Gastrocnemius medialis (tissue), 4 donors: Measurements from ENCODE around the gene NKX6-2. TPM values are rescaled to one million over a fixed set of nuclear protein-coding genes. Genes with fewer than 3 reads are reported as not detected.

Source experiments
- ATAC-seq, 2 donors: fragments of 150-250 bp; one replicate each; pipeline ENCODE4 v1.9.1; 2016
- DNase-seq, 2 donors: peaks; one replicate each; pipeline ENCODE4 v3.0.0-alpha.2; 2019
- H3K27ac ChIP-seq, 4 donors: fragments of 200-600 bp; sonication (generic); 1 replicate in 1 of 4; 2 replicates in 3 of 4; pipeline ENCODE4 v1.5.1; 2016 to 2018; ENCODE audit warnings: mild to moderate bottlenecking in 2 of 4, moderate library complexity in 1 of 4
- H3K27me3 ChIP-seq, 3 donors: fragments of 200-600 bp; sonication (generic) in 2 of 3; 1 replicate in 1 of 3; 2 replicates in 2 of 3; pipeline versions ENCODE4 v1.5.1 to v1.6.0; 2016 to 2019; ENCODE audit warnings: mild to moderate bottlenecking in 1 of 3, moderate library complexity in 1 of 3
- H3K36me3 ChIP-seq, 2 donors: fragments of 200-600 bp; sonication (generic) in 1 of 2; one replicate each; pipeline ENCODE4 v1.5.1; 2017 to 2018
- H3K4me1 ChIP-seq, 2 donors: fragments of 200-600 bp; sonication (generic) in 1 of 2; one replicate each; pipeline ENCODE4 v1.5.1; 2016 to 2017; ENCODE audit warnings: mild to moderate bottlenecking in 2 of 2
- H3K4me3 ChIP-seq, 4 donors: fragments of 200-600 bp; sonication (generic) in 3 of 4; 1 replicate in 1 of 4; 2 replicates in 3 of 4; pipeline ENCODE4 v1.5.1; 2016 to 2019; ENCODE audit warnings: mild to moderate bottlenecking in 2 of 4
- H3K9me3 ChIP-seq, 3 donors: fragments of 200-600 bp; sonication (generic) in 2 of 3; 1 replicate in 1 of 3; 2 replicates in 2 of 3; pipeline ENCODE4 v1.5.1; 2016 to 2019
- CTCF ChIP-seq, 5 experiments: fragments of 450-650 bp in 3 of 5; fragments of 200-600 bp in 2 of 5; sonication (generic) in 2 of 5; IDR thresholded peaks in 4 of 5; conservative IDR thresholded peaks in 1 of 5; 1 replicate in 4 of 5; 2 replicates in 1 of 5; pipeline ENCODE4 v1.5.1; 2016 to 2019; ENCODE audit warnings: antibody characterized with exemption in 5 of 5, mild to moderate bottlenecking in 3 of 5, moderate library complexity in 3 of 5
- POLR2A ChIP-seq, 2 donors: fragments of 450-650 bp; IDR thresholded peaks; one replicate each; pipeline ENCODE4 v1.6.1; 2017; ENCODE audit warnings: antibody characterized with exemption in 2 of 2, mild to moderate bottlenecking in 2 of 2, moderate library complexity in 2 of 2
- in situ Hi-C, 4 donors: fragments of 200-750 bp; cut with MboI; loops; one replicate each; pipeline versions ENCODE4 v1.15.0 to v1.8.0; 2017; ENCODE audit warnings: low sequenced_read_pairs in 4 of 4
- intact Hi-C: fragments of 100-400 bp; cut with DNase I; formaldehyde crosslinking; loops from one replicate; pipeline ENCODE4 v1.15.1; 2023; ENCODE audit warnings: low total_unique reads
- total RNA-seq, 4 donors: library from RNA; depleted of rRNA; stranded (reverse); fragments of >200 nt; gene quantifications; one replicate each; pipeline versions ENCODE4 v1.1.0 to v1.2.3, GENCODE V29; 2016

NKX6-2 gene
- total RNA-seq, 4 donors from 2014 or later, result 0.09 TPM; not detected in 3

- no peak for DNase-seq
- in situ Hi-C loops, result no loop called here
- H3K27me3 ChIP-seq, result no peaks in the 10 kb centered on the region
- H3K9me3 ChIP-seq, result no peaks in the 10 kb centered on the region
- H3K27ac ChIP-seq, result no peak overlapping the region
- peaks cover 0 to 19% of the 10 kb centered on the region in 2 donors for H3K36me3 ChIP-seq
- H3K4me1 ChIP-seq, result no peaks in the 10 kb centered on the region
- intact Hi-C loops, result no loop called here
- no peak for ATAC-seq
- TF ChIP-seq CTCF (IDR thresholded peaks at IDR 0.05 in 4 of 5, conservative IDR thresholded peaks at IDR 0.05 in 1 of 5) (no peak), POLR2A (IDR thresholded peaks at IDR 0.05) (no peak)
- H3K4me3 ChIP-seq, result no peak overlapping the region
Observed at GRCh38 chr10:132746801-132747625, 38.9 kb downstream of the NKX6-2 start.

- Histone ChIP-seq H3K9me3 (no peaks in the 10 kb centered on the region), H3K27me3 (no peaks in the 10 kb centered on the region), H3K4me3 (no peak overlapping the region), H3K27ac (no peak overlapping the region), H3K4me1 (no peaks in the 10 kb centered on the region), H3K36me3 (peaks cover 0 to 19% of the 10 kb centered on the region in 2 donors)
- ATAC-seq (no peak), DNase-seq (no peak)
- intact Hi-C loops (no loop called here), in situ Hi-C loops (no loop called here)
- TF ChIP-seq POLR2A (IDR thresholded peaks at IDR 0.05), result no peak
- TF ChIP-seq CTCF (IDR thresholded peaks at IDR 0.05 in 4 of 5, conservative IDR thresholded peaks at IDR 0.05 in 1 of 5), result no peak
Observed at GRCh38 chr10:132746386-132746785, 39.6 kb downstream of the NKX6-2 start.

GRCh38 chr10:132745971-132746370, 40.0 kb downstream of the NKX6-2 start:
- Histone ChIP-seq H3K4me1 (no peaks in the 10 kb centered on the region), H3K27me3 (no peaks in the 10 kb centered on the region), H3K4me3 (no peak overlapping the region), H3K36me3 (peaks cover 0 to 15% of the 10 kb centered on the region in 2 donors), H3K27ac (no peak overlapping the region), H3K9me3 (no peaks in the 10 kb centered on the region)
- TF ChIP-seq POLR2A (IDR thresholded peaks at IDR 0.05), result no peak
- no peak for TF ChIP-seq CTCF (IDR thresholded peaks at IDR 0.05 in 4 of 5, conservative IDR thresholded peaks at IDR 0.05 in 1 of 5)
- ATAC-seq (no peak), DNase-seq (no peak)
- in situ Hi-C loops (no loop called here), intact Hi-C loops (no loop called here)

GRCh38 chr10:132745511-132745910, 40.4 kb downstream of the NKX6-2 start:
- no peaks in the 10 kb centered on the region for H3K9me3 ChIP-seq
- no peak for TF ChIP-seq POLR2A (IDR thresholded peaks at IDR 0.05)
- no peak for TF ChIP-seq CTCF (IDR thresholded peaks at IDR 0.05 in 4 of 5, conservative IDR thresholded peaks at IDR 0.05 in 1 of 5)
- H3K4me1 ChIP-seq, result no peaks in the 10 kb centered on the region
- peaks cover 0 to 10% of the 10 kb centered on the region in 2 donors for H3K36me3 ChIP-seq
- ATAC-seq, result no peak
- H3K27me3 ChIP-seq, result no peaks in the 10 kb centered on the region
- H3K4me3 ChIP-seq, result no peak overlapping the region
- in situ Hi-C loops, result no loop called here
- DNase-seq, result no peak
- H3K27ac ChIP-seq, result no peak overlapping the region
- intact Hi-C loops, result no loop called here
